Gastroesophageal sphincter (tissue), 3 donors: ENCODE results near the gene NTN5.

Experiments
- CTCF ChIP-seq, 4 experiments: fragments of 200-600 bp in 2 of 4; fragments of 450-650 bp in 2 of 4; sonication (generic) in 1 of 4; IDR thresholded peaks; one replicate each; pipeline ENCODE4 v1.5.1; 2017 to 2019; ENCODE audit warnings: antibody characterized with exemption in 4 of 4, mild to moderate bottlenecking in 2 of 4, moderate library complexity in 2 of 4
- EP300 ChIP-seq: sonication (generic); formaldehyde crosslinking; IDR thresholded peaks from one replicate; pipeline ENCODE4 v1.6.1; 2017; ENCODE audit warnings: antibody characterized with exemption, mild to moderate bottlenecking

GRCh38 chr19:48628486-48629296, 44.1 kb downstream of the NTN5 start:
- TF ChIP-seq CTCF (IDR thresholded peaks at IDR 0.05) (no peak), EP300 (no peak)
